ENCODE data around the gene HS6ST2.

HS6ST2 gene

DNA sequence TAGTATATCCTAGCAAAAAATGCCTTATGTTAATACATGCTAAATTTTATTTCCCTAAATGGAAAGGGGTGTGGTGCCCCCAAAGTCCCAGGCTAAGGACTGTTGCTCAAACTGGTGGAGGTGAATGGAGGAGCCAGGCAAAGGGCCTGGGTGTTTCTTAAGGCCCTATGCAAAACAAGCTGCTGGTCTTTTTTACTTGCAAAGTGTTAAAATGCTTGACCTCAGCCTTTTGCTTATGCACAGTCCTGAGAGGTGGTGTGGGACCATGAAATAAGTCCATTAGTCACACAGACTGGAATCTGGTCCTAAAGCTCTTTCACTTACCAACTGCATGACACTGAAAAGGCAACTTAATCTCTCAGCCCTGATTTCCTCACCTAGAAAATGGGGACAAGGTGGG lies 246.1 kb downstream of the HS6ST2 start:
- DNase-seq (ENCODE audit: low read depth) = no peak
- H3K4me3 ChIP-seq (ENCODE audit: low read depth, low read length) = no peak overlapping the region

GRCh38 chrX:132710656-132711155 lies 247.7 kb downstream of the HS6ST2 start:
- DNase-seq (ENCODE audit: low read depth) = peak; percentile 2

GRCh38 chrX:132708529-132708928 lies 249.9 kb downstream of the HS6ST2 start:
- no peak for DNase-seq (ENCODE audit: low read depth)
- H3K4me3 ChIP-seq (ENCODE audit: low read depth, low read length) = no peak overlapping the region

More at GRCh38 chrX:132710656-132711155, 247.7 kb downstream of the HS6ST2 start:
- no peak overlapping the region for H3K4me3 ChIP-seq (ENCODE audit: low read depth, low read length)

DNA sequence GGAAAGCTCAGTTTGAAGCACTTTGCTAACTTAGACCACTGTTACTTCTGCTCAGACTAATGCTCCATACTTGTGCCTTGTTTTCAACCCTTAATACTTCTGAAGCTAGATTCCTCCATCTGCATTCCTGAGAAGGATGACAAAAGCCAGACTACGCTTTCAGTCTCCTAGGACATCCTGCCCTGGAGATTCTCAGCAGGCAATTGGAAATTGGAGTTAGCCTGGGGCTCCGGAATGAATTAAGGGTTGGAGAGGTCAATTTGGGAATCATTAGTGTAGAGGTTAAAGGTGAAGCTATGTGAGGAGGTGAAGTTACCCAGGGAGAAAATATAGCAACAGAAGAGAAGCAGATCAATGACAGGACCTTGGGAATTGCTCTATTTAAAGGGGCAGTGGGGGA lies 253.7 kb downstream of the HS6ST2 start:
- no peak for DNase-seq (ENCODE audit: low read depth)
- no peak overlapping the region for H3K4me3 ChIP-seq (ENCODE audit: low read depth, low read length)

- no peak for DNase-seq (ENCODE audit: low read depth)
- no peak overlapping the region for H3K4me3 ChIP-seq (ENCODE audit: low read depth, low read length)
These were observed 264.0 kb downstream of the HS6ST2 start for GRCh38 chrX:132694382-132694781.

DNA sequence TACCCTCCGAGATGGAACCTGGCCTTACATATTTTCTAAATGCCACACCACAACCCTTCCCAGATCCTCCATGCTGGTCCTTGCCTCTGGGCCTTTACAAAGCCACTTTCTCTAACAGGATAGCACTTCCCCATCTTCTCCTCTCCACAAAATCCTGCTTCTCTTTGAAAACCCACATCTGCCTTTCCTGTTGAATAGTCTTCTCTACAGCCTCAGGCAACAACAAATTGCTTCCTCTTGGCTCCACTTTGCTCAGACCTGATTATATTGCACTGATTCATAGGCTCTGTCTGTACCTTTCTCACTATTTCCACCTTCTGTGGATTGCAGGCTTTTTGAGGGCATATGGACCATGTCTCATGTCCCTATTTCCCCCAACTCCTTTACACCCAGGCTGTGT lies 265.9 kb downstream of the HS6ST2 start:
- DNase-seq (ENCODE audit: low read depth) = no peak
- no peak overlapping the region for H3K4me3 ChIP-seq (ENCODE audit: low read depth, low read length)

GRCh38 chrX:132692066-132692465 lies 266.4 kb downstream of the HS6ST2 start:
- DNase-seq (ENCODE audit: low read depth) = no peak
- H3K4me3 ChIP-seq (ENCODE audit: low read depth, low read length) = no peak overlapping the region

- H3K4me3 ChIP-seq (ENCODE audit: low read depth, low read length) = no peak overlapping the region
- no peak for DNase-seq (ENCODE audit: low read depth)
These were observed 268.5 kb downstream of the HS6ST2 start for GRCh38 chrX:132689612-132690563.

- DNase-seq (ENCODE audit: low read depth) = no peak
- H3K4me3 ChIP-seq (ENCODE audit: low read depth, low read length) = no peak overlapping the region
These were observed 273.2 kb downstream of the HS6ST2 start for GRCh38 chrX:132685276-132685675.

DNA sequence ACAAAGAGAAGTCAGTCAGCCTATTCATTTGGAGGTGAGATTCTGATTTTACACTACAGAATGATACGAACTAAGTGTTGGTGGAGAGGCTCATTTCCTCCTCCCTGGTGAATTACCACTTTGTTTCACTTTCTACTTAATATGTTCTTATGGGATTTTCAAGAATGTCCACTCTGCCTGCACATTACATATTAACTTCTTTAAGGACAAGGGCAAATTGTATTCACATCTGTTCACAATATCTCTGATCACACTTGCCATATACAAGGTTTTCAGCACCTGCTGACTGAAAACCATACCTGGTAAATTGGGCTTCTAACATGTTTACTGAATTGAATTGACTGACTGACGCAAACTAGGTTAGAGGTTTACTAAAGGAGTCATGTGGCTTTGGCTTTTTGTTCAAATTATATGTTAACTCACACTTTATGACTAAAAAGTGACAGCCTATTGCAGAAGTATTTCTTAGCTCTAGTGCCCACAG lies 281.2 kb downstream of the HS6ST2 start:
- H3K4me3 ChIP-seq (ENCODE audit: low read depth, low read length) = no peak overlapping the region
- no peak for DNase-seq (ENCODE audit: low read depth)

DNA sequence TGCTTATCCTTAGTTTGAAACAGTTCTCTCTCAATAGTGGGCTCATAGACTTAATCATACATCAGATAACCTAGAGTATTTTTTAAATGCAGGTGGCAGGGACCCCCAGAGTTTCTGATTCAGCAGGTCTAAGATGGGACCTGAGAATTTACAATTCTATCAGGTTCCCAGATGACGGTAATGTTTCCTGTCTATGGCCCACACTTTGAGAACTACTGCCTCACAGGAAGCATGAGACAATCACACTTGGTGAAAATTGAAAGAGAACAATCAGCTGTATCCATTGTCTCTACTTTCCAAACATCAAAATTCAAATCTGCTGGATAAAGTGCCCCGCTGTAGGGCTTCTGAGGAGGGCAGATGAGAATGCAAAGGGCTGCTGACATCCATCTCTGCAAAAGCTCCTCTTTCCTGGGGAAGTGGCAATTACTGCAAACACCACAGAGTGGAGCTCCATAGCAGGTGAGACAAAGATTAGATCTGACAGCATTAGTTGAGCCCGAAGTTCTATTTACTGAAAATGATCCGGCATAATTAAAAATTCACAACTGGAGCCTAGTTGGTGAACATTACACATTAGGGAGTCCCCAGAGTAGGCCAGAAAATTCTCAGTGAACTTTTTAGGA lies 281.8 kb downstream of the HS6ST2 start:
- DNase-seq (ENCODE audit: low read depth) = no peak
- no peak overlapping the region for H3K4me3 ChIP-seq (ENCODE audit: low read depth, low read length)

- no peak for DNase-seq (ENCODE audit: low read depth)
- no peak overlapping the region for H3K4me3 ChIP-seq (ENCODE audit: low read depth, low read length)
These were observed 282.3 kb downstream of the HS6ST2 start for GRCh38 chrX:132676102-132676501.

GRCh38 chrX:132673331-132673730 lies 285.1 kb downstream of the HS6ST2 start:
- no peak for DNase-seq (ENCODE audit: low read depth)
- H3K4me3 ChIP-seq (ENCODE audit: low read depth, low read length) = no peak overlapping the region

GRCh38 chrX:132671229-132671641 lies 287.2 kb downstream of the HS6ST2 start:
- no peak overlapping the region for H3K4me3 ChIP-seq (ENCODE audit: low read depth, low read length)
- DNase-seq (ENCODE audit: low read depth) = no peak

- H3K4me3 ChIP-seq (ENCODE audit: low read depth, low read length) = no peak overlapping the region
- no peak for DNase-seq (ENCODE audit: low read depth)
These were observed 289.3 kb downstream of the HS6ST2 start for GRCh38 chrX:132669142-132669541.

GRCh38 chrX:132668178-132668577 lies 290.3 kb downstream of the HS6ST2 start:
- no peak overlapping the region for H3K4me3 ChIP-seq (ENCODE audit: low read depth, low read length)
- no peak for DNase-seq (ENCODE audit: low read depth)

DNA sequence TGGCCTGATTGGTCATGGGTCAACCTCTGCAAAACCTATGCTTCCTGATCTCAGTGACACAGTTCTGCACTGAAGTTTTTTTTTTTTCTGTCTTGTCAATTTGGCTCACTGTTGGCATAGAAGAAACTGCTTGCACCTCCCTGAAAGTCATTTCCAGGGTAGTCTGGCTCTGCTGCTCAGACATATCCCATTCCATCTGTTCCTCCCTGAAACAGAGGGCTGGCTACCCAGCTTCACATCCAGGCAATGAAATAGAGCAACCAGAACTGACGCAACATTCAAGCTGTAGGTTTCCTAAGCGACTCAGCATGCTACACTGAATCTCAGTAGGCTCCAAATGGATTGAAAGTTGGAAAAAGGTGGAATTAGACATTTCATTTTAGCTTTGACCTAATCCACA lies 292.8 kb downstream of the HS6ST2 start:
- DNase-seq (ENCODE audit: low read depth) = no peak
- no peak overlapping the region for H3K4me3 ChIP-seq (ENCODE audit: low read depth, low read length)

- no peak overlapping the region for H3K4me3 ChIP-seq (ENCODE audit: low read depth, low read length)
- DNase-seq (ENCODE audit: low read depth) = no peak
These were observed 294.2 kb downstream of the HS6ST2 start for GRCh38 chrX:132664273-132664672.

DNA sequence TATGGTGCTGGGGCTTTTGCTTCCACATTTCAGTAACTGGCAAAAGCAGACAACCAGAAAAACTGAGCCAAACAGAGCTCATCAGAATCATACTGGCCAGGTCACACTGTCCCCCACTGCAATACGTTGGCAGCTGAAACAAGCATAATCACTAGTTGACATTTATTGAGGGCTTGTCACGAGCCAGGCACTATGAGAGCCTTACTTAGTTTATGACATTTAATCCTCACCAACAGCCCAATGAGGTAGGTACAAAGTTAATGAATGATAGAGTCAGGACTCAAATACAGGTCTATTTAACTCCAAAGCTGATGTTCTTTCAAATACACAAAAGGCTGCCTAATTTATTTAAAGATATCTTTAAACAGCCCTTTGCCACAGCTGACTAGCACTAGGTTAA lies 295.6 kb downstream of the HS6ST2 start:
- H3K4me3 ChIP-seq (ENCODE audit: low read depth, low read length) = no peak overlapping the region
- no peak for DNase-seq (ENCODE audit: low read depth)

- no peak for DNase-seq (ENCODE audit: low read depth)
These were observed 300.6 kb downstream of the HS6ST2 start for GRCh38 chrX:132657876-132658275.

More at GRCh38 chrX:132657876-132658275, 300.6 kb downstream of the HS6ST2 start:
- H3K4me3 ChIP-seq (ENCODE audit: low read depth, low read length) = no peak overlapping the region
